Memory B cell (primary cell): ENCODE results near the gene TNFSF9.

ENCODE experiments used
- ATAC-seq: fragments of 150-1000 bp; cut with Tn5 transposase; 2 replicates; pipeline ENCODE4 v1.10.0; 2021; ENCODE audit warnings: low read depth, mild to moderate bottlenecking, moderate library complexity
- DNase-seq, 2 donors: peaks; one replicate each; pipeline ENCODE4 v3.0.0; 2022; ENCODE audit warnings: low spot score in 2 of 2
- H3K27ac Mint-ChIP-seq: one replicate; pipeline ENCODE4 v1.8.0; 2022; ENCODE audit warnings: mild to moderate bottlenecking, moderate library complexity, mixed read lengths
- H3K27me3 Mint-ChIP-seq: one replicate; pipeline ENCODE4 v1.8.0; 2022; ENCODE audit warnings: mixed read lengths
- H3K36me3 Mint-ChIP-seq: one replicate; pipeline ENCODE4 v1.8.0; 2022; ENCODE audit warnings: mild to moderate bottlenecking, mixed read lengths
- H3K4me1 Mint-ChIP-seq: one replicate; pipeline ENCODE4 v1.8.0; 2022; ENCODE audit warnings: mixed read lengths
- H3K4me3 Mint-ChIP-seq: one replicate; pipeline ENCODE4 v1.8.0; 2022; ENCODE audit warnings: mild to moderate bottlenecking, moderate library complexity, mixed read lengths
- H3K9me3 Mint-ChIP-seq: one replicate; pipeline ENCODE4 v1.8.0; 2022; ENCODE audit warnings: mixed read lengths

The TNFSF9 gene

DNA sequence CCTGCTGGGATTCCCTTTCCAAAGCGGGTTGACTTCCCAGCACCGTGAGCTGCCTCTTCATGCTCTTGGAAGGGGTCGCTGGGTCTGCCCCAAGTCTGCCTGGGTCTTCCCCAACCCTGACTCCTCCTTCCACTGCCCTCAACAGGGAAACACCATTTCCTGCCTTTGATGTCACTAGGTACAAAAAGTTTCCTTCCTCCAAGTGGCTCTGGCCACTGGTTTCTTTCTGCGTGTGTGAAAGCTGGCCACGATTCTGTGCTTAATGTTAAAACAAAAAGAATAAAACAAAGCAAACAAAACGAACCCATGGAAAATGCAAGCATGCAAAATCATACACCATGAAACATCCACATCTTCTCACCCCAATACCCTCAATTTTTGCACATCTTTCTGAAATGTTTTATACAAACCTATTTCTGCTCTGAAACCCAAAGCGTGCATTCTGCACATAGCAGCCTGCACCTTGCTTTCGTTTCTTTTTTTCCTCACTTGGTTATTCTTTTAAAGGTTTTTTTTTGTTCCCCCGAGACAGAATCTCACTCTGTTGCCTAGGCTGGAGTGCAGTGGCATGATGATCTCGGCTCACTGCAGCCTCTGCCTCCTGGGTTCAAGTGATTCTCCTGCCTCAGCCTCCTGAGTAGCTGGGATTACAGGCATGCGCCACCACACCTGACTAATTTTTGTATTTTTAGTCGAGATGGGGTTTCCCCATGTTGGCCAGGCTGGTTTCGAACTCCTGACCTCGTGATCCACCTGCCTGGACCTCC is 12.5 kb upstream of the TNFSF9 start:
- ATAC-seq (peak; percentile 12), DNase-seq (no peak)
- no peaks in the 10 kb centered on the region for H3K9me3 Mint-ChIP-seq
- peak overlapping the region; percentile 86 for H3K27ac Mint-ChIP-seq
- H3K4me1 Mint-ChIP-seq: peaks cover 37% of the 10 kb centered on the region
- H3K27me3 Mint-ChIP-seq: no peaks in the 10 kb centered on the region
- H3K4me3 Mint-ChIP-seq: peak overlapping the region; percentile 74
- H3K36me3 Mint-ChIP-seq: no peaks in the 10 kb centered on the region

DNA sequence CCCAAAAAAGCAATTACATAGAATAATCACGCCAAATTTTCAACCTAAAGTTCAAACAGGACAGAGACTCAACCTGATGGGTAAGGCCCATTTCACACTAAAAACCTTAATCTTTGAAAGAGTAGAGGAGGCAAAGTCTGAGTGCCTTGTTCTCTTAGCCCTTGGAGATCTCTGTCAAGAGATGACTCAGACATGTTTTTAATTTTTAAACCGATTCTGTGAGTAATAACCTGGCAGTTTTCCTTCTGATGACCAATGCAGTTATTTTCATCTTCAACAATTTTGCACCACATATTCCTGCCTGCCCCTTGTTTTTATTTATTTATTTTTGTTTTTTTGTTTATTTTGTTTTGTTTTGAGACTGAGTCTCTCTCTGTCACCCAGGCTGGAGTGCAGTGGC is 11.5 kb upstream of the TNFSF9 start:
- DNase-seq: no peak
- H3K27ac Mint-ChIP-seq: peak overlapping the region; percentile 39
- H3K36me3 Mint-ChIP-seq: no peaks in the 10 kb centered on the region
- no peak for ATAC-seq
- H3K9me3 Mint-ChIP-seq: no peaks in the 10 kb centered on the region
- peaks cover 37% of the 10 kb centered on the region for H3K4me1 Mint-ChIP-seq
- H3K4me3 Mint-ChIP-seq: no peak overlapping the region
- H3K27me3 Mint-ChIP-seq: no peaks in the 10 kb centered on the region

DNA sequence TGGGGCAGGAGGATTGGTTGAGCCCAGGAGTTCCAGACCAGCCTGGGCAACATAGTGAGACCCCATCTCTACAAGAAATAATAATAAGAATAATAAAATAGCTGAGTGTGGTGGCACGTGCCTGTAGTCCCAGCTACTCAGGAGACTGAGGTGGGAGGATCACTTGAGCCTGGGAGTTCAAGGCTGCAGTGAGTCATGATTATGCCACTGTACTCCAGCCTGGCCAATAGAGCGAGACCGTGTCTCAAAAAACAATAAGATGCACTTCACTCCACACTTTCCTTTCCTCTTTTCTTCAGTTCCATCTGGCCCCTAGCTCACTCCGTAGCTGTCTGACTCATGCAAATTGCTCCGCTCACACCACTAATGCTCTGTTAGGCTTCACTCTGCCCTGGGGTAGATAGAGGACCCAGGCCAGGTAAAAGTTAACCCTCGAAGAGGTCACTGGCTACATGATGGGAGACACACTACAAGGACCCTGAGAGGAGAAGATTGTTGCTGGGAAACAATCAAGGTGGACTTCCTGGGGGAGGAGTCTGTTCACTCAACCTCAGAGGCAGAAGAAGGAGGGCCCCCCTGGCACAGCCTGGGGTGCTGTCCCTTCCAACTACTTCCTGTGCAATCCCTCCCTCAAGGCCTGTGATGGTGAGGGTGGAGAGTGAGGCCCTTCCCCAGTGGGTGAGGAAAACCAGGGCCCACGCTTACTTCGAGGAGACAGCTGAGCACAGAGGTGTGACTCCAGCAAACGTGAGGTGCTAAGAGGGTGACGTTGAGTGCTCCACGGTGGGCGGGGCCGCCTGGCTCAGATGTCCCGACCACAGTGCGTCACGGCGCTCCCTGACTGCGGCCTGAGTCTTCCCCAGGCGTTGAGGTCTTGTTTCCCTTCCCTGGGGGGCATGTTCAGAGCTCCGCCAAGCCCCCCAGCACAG is 8.8 kb upstream of the TNFSF9 start:
- Mint-ChIP-seq H3K36me3 (no peaks in the 10 kb centered on the region), H3K4me1 (peaks cover 27% of the 10 kb centered on the region), H3K9me3 (no peaks in the 10 kb centered on the region), H3K27me3 (no peaks in the 10 kb centered on the region), H3K4me3 (peak overlapping the region; percentile 63), H3K27ac (peak overlapping the region; percentile 97)
- ATAC-seq (peak; percentile 75), DNase-seq (peak; percentile 78 to 83)

DNA sequence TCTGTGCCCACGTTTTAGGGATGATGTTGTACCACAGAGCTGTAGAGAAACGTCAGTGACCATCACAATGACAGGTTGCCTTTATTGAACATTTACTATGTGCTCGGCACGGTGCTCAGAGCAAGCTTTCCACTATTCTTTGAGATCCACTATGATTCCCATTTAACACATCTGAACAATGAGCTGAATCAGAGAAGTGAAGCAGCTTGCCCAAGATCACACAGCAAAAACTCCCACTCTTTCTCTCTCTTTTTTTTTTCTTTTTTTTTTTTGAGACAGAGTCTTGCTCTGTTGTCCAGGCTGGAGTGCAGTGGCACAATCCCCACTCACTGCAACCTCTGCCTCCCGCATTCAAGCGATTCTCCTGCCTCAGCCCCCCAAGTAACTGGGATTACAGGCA is 8.1 kb upstream of the TNFSF9 start:
- DNase-seq (no peak), ATAC-seq (no peak)
- H3K36me3 Mint-ChIP-seq: no peaks in the 10 kb centered on the region
- no peaks in the 10 kb centered on the region for H3K27me3 Mint-ChIP-seq
- H3K4me3 Mint-ChIP-seq: peak overlapping the region; percentile 63
- no peaks in the 10 kb centered on the region for H3K9me3 Mint-ChIP-seq
- H3K27ac Mint-ChIP-seq: peak overlapping the region; percentile 97
- peaks cover 24% of the 10 kb centered on the region for H3K4me1 Mint-ChIP-seq

DNA sequence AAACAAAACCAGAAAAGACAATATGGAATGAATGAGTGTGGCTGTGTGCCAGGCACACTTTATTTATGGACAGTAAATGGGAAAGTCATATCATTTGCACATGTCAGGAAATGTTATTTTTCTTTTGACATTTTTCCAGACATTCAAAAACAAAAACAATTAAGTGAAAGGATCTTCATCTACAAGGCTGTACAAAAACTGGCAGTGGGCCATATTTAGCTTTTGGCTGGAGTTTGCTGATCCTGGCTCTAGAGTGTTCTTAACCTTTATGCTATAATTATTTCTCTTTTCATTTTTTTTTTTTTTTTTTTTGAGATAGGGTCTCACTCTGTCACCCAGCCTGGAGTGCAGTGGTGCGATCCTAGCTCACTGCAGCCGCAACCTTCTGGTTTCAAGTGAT is 6.5 kb upstream of the TNFSF9 start:
- no peaks in the 10 kb centered on the region for H3K9me3 Mint-ChIP-seq
- ATAC-seq: no peak
- no peaks in the 10 kb centered on the region for H3K27me3 Mint-ChIP-seq
- H3K4me1 Mint-ChIP-seq: peaks cover 19% of the 10 kb centered on the region
- H3K36me3 Mint-ChIP-seq: no peaks in the 10 kb centered on the region
- H3K27ac Mint-ChIP-seq: no peak overlapping the region
- DNase-seq: no peak
- no peak overlapping the region for H3K4me3 Mint-ChIP-seq

DNA sequence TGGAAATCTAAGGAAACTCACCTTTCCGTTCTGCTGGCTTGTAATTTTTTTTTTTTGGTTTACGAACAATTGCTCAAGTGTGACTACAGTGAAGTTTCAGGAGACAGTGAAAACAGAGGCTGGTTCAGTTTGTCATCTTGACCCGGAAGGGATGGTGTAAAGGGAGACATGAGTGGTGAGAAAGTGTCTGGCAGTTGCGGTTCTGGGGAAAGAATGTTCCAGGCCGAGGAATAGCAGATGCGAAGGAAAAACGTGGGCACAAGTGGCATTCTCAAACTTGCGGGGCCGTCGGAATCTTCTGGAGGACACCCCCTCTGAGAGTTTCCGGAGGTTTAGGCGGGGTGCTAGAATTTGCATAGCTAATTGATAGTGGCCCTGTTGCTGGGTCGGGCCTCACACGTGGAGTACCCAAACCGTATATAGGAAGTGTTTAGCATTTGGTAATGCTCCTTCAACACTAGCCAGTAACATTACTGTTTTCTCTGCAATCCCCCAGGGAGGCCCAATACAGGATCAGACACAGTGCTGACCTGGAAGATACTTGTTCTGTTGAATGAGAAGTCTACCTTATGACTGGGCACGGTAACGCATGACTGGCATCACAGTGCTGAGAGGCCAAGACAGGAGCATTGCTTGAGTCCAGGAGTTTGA is 2.8 kb upstream of the TNFSF9 start:
- H3K27ac Mint-ChIP-seq: peak overlapping the region; percentile 92
- no peaks in the 10 kb centered on the region for H3K36me3 Mint-ChIP-seq
- H3K4me3 Mint-ChIP-seq: peak overlapping the region; percentile 66
- H3K4me1 Mint-ChIP-seq: peaks cover 34% of the 10 kb centered on the region
- no peaks in the 10 kb centered on the region for H3K27me3 Mint-ChIP-seq
- H3K9me3 Mint-ChIP-seq: no peaks in the 10 kb centered on the region
- ATAC-seq: peak; percentile 74
- peak; percentile 62 to 71 for DNase-seq

DNA sequence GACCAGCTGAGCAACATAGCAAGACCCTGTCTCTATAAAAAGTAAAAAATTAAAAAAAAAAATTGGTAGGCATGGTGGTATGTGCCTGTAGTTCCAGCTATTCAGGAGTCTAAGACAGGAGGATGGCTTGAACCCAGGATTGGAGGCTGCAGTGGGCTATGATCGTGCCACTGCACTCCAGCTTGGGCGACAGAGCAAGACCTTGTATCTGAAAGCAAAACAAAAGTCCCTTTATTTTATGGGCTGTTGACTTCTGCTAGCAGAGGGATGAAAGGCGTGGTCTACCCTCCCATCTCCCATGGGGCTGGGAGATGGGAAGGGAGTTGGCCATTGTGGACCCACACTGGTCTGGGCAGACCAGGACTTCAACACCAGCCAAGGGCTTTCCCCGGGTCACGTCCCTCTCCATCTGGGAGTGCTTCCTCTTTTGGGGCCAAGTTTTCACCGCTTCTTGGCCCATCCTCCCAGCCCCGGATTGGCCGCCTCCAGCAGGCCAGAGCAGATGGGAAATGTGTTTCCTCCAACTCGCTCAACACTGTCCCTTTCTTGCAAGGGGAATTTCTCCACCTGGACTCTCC is 2.2 kb upstream of the TNFSF9 start:
- peak; percentile 41 to 51 for DNase-seq
- peaks cover 36% of the 10 kb centered on the region for H3K4me1 Mint-ChIP-seq
- peak overlapping the region; percentile 66 for H3K4me3 Mint-ChIP-seq

DNA sequence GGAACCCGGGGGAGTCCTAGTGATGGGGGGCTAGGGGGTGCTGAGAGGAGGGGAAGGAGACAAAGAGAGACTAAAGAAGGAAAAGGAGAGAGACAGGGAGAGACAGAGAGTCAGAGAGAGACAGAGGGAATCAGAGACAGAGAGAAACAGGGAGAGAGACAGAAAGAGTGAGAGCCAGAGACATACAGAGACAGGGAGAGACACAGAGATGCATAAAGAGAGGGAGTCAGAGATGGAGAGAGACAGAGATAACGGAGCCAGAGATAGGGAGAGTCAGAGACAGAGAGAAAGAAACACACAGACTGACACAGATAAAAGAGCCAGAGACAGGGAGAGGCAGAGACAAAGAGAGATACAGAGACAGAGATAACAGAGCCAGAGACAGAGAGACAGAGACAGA is 1.5 kb upstream of the TNFSF9 start:
- Mint-ChIP-seq H3K36me3 (peaks cover 2% of the 10 kb centered on the region), H3K9me3 (no peaks in the 10 kb centered on the region), H3K27me3 (peaks cover 1% of the 10 kb centered on the region), H3K4me3 (peak overlapping the region; percentile 85), H3K27ac (peak overlapping the region; percentile 92), H3K4me1 (peaks cover 42% of the 10 kb centered on the region)
- ATAC-seq (no peak), DNase-seq (no peak)

More for the DNA sequence above, 2.2 kb upstream of the TNFSF9 start:
- Mint-ChIP-seq H3K36me3 (no peaks in the 10 kb centered on the region), H3K27me3 (no peaks in the 10 kb centered on the region), H3K9me3 (no peaks in the 10 kb centered on the region), H3K27ac (peak overlapping the region; percentile 92)
- ATAC-seq: peak; percentile 20

DNA sequence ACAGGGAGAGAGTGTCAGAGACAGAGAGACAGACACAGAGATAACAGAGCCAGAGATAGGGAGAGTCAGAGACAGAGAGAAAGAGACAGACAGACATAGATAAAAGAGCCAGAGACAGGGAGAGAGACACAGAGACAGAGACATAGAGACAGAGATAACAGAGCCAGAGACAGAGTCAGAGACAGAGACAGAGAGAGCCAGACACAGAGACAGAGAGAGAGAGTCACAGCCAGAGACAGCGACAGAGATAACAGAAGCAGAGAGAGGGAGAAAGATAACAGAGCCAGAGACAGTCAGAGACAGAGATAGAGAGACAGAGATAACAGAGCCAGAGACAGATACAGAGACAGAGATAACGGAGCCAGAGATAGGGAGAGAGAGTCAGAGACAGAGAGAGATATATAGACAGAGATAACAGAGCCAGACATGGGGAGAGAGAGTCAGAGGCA is 865 bp upstream of the TNFSF9 start:
- H3K27ac Mint-ChIP-seq: peak overlapping the region; percentile 92
- peaks cover 42% of the 10 kb centered on the region for H3K4me1 Mint-ChIP-seq
- no peaks in the 10 kb centered on the region for H3K9me3 Mint-ChIP-seq
- peaks cover 1% of the 10 kb centered on the region for H3K27me3 Mint-ChIP-seq
- H3K36me3 Mint-ChIP-seq: peaks cover 2% of the 10 kb centered on the region
- ATAC-seq (no peak), DNase-seq (no peak)
- H3K4me3 Mint-ChIP-seq: peak overlapping the region; percentile 85

DNA sequence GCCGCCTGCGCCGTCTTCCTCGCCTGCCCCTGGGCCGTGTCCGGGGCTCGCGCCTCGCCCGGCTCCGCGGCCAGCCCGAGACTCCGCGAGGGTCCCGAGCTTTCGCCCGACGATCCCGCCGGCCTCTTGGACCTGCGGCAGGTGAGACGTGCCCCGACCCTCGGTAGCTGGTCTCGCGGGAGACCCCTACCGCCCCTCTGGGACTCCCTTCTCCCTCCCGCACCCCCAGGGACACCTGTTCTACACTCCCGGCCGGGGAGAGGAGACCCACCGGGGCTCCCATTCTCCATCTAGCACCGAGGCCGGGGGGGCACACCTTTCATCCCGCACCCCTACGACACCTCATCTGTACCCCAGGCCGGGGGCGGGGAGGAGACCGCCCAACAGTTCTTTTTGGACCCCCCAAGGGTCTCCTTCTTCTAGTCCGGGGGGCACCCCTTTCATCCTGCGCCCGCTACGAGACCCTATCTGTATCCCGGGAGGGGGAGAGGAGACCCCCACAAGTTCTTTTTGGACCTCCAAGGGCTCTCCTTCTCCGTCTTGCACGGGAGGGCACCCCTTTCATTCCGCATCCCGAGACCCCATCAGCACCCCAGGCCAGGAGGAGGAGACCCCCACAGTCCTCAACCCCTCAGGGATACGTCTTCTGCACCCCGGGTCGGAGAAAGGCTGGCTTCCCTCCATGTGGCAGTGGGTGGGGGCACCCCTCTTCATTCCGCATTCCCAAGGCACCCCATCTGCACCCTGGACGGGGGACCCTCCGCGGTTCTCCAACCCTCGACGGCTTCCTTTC is 533 bp downstream of the TNFSF9 start:
- Mint-ChIP-seq H3K27ac (peak overlapping the region; percentile 92), H3K4me1 (peaks cover 50% of the 10 kb centered on the region), H3K27me3 (peaks cover 1% of the 10 kb centered on the region), H3K36me3 (peaks cover 7% of the 10 kb centered on the region), H3K9me3 (no peaks in the 10 kb centered on the region), H3K4me3 (peak overlapping the region; percentile 85)
- no peak for ATAC-seq
- no peak for DNase-seq

DNA sequence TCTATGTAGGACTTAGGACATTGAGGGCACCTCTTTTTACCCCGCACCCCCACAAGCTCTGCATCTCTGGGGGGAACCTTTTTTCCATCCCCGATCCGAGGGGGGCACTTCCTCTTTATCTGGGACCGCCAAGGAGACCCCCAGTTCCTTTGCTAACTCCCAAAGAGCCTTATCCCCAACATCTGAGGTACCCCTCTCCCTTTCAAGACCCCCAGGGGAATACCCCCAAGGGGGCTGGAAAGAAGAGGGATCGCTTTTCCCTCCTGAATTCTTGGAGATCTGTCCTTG is 1.1 kb downstream of the TNFSF9 start:
- Mint-ChIP-seq H3K27me3 (peaks cover 1% of the 10 kb centered on the region), H3K9me3 (no peaks in the 10 kb centered on the region), H3K4me1 (peaks cover 51% of the 10 kb centered on the region), H3K36me3 (peaks cover 7% of the 10 kb centered on the region), H3K27ac (peak overlapping the region; percentile 92), H3K4me3 (peak overlapping the region; percentile 85)
- ATAC-seq (no peak), DNase-seq (no peak)

DNA sequence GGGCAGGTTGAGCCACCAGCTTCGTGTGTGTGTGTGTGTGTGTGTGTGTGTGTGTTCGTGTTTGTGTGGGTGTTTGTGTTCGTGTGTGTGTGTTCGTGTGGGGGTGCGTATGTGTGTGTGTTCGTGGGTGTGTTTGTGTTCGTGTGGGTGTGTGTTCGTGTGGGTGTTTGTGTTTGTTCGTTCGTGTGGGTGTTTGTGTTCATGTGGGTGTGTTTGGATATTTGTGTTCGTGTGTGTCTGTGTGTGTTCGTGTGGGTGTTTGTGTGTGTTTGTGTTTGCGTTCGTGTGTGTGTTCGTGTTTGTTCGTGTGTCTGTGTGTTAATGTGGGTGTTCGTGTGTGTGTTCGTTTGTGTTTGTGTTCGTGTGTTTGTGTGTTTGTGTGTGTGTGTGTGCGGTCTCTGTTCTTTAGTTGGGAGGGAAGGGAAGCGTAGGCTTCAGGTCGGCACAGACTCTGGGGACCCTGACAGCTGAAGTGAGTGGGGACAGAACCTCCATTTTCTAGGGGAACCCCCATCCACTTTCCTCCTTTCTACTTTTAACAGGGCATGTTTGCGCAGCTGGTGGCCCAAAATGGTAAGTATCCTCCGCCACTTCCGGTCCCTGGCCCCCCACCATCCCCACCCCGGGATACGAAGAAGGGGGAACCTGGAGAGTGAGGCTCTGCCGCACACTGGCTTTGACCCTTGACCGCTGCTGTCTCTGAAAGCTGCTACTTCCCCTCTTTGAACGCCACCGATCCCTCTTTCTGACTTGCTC is 1.6 kb downstream of the TNFSF9 start:
- DNase-seq (peak; percentile 44 to 49), ATAC-seq (peak; percentile 9)
- peak overlapping the region; percentile 92 for H3K27ac Mint-ChIP-seq
- H3K4me1 Mint-ChIP-seq: peaks cover 53% of the 10 kb centered on the region
- H3K4me3 Mint-ChIP-seq: peak overlapping the region; percentile 85
- no peaks in the 10 kb centered on the region for H3K9me3 Mint-ChIP-seq
- H3K27me3 Mint-ChIP-seq: peaks cover 1% of the 10 kb centered on the region
- H3K36me3 Mint-ChIP-seq: peaks cover 7% of the 10 kb centered on the region

DNA sequence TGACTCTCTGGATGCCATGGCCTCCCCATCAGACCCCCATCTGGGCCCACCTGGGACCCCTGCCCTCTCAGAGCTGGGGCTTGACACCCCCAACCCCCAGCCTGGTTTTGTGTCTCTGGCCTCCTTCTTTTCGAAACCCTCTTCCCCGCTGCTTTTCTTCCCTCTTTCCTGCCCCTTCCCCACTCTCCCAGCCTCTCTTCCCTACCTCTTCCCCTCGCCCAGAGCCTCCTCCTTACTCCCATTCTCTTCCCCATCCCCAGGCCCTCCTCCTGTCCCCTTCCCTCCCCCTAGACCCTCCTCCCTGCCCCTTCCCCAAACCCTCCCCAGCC is 2.1 kb downstream of the TNFSF9 start:
- Mint-ChIP-seq H3K9me3 (no peaks in the 10 kb centered on the region), H3K36me3 (peaks cover 7% of the 10 kb centered on the region), H3K4me1 (peaks cover 48% of the 10 kb centered on the region), H3K4me3 (peak overlapping the region; percentile 85), H3K27me3 (peaks cover 1% of the 10 kb centered on the region), H3K27ac (peak overlapping the region; percentile 92)
- no peak for DNase-seq
- ATAC-seq: no peak
